GM12878 (cell line): ENCODE measurements around the gene CFAP90. TPM values are rescaled to one million over a fixed set of nuclear protein-coding genes. Genes with fewer than 3 reads are reported as not detected.

ENCODE experiments used
- ATF7 ChIP-seq: fragments of 450-650 bp; IDR thresholded peaks from 2 replicates; pipeline ENCODE4 v1.6.1; 2016; ENCODE audit warnings: low read depth, mild to moderate bottlenecking
- BCLAF1 ChIP-seq: fragments of 450-650 bp; IDR thresholded peaks from 2 replicates; pipeline ENCODE4 v1.6.1; 2017; ENCODE audit warnings: antibody characterized with exemption, mild to moderate bottlenecking, moderate library complexity
- BMI1 ChIP-seq: fragments of 450-650 bp; IDR thresholded peaks from 2 replicates; pipeline ENCODE4 v1.6.1; 2016; ENCODE audit warnings: mild to moderate bottlenecking, moderate library complexity, borderline replicate concordance
- CBX5 ChIP-seq: sonication (generic); IDR thresholded peaks from 2 replicates; pipeline ENCODE4 v1.6.1; 2016; ENCODE audit warnings: low read depth, moderate library complexity, mild to moderate bottlenecking, inconsistent platforms
- CHD1 ChIP-seq: IDR thresholded peaks from 2 replicates; pipeline ENCODE4 v1.6.1; 2012; ENCODE audit warnings: low read depth, low read length, improper control_type of control experiment
- CREB1 ChIP-seq: IDR thresholded peaks from 2 replicates; pipeline ENCODE4 v1.6.1; 2012; ENCODE audit warnings: low read depth, mild to moderate bottlenecking, inconsistent platforms
- EGR1 ChIP-seq, 2 experiments: IDR thresholded peaks; 1 replicate in 1 of 2; 2 replicates in 1 of 2; pipeline ENCODE4 v1.6.1; 2011 to 2012; ENCODE audit warnings: low read depth in 2 of 2, low read length in 2 of 2, borderline replicate concordance in 1 of 2, mild to moderate bottlenecking in 1 of 2, moderate library complexity in 1 of 2
- ELK1 ChIP-seq: IDR thresholded peaks from 2 replicates; pipeline ENCODE4 v1.6.1; 2012; ENCODE audit warnings: low read depth, low read length, improper control_type of control experiment
- EP300 ChIP-seq, 2 experiments: fragments of 150-350 bp in 1 of 2; IDR thresholded peaks; 2 replicates each; pipeline ENCODE4 v1.6.1; 2011 to 2012; ENCODE audit warnings: low read depth in 2 of 2, low read length in 2 of 2, borderline replicate concordance in 1 of 2, improper control_type of control experiment in 1 of 2, inconsistent platforms in 1 of 2; ENCODE audit not compliant: control insufficient read depth in 1 of 2
- EZH2 ChIP-seq: IDR thresholded peaks from 2 replicates; pipeline ENCODE4 v1.6.1; 2012; ENCODE audit warnings: low read depth, mild to moderate bottlenecking, control low read depth, inconsistent platforms, low read length, borderline replicate concordance; ENCODE audit not compliant: control insufficient read depth
- FOXM1 ChIP-seq: IDR thresholded peaks from 2 replicates; pipeline ENCODE4 v1.6.1; 2012; ENCODE audit warnings: low read depth, mild to moderate bottlenecking, inconsistent platforms, low read length, moderate library complexity
- HSF1 ChIP-seq: fragments of 150-350 bp; IDR thresholded peaks from 2 replicates; pipeline ENCODE4 v1.6.1; 2014; ENCODE audit warnings: mild to moderate bottlenecking, low read depth, low read length
- KLF5 ChIP-seq: fragments of 450-650 bp; IDR thresholded peaks from 2 replicates; pipeline ENCODE4 v1.6.1; 2014; ENCODE audit warnings: mild to moderate bottlenecking; ENCODE audit not compliant: partially characterized antibody
- MLLT1 ChIP-seq: fragments of 450-650 bp; IDR thresholded peaks from 2 replicates; pipeline ENCODE4 v1.6.1; 2016; ENCODE audit warnings: mild to moderate bottlenecking
- MTA3 ChIP-seq: IDR thresholded peaks from 2 replicates; pipeline ENCODE4 v1.6.1; 2012; ENCODE audit warnings: low read length, inconsistent platforms, borderline replicate concordance
- NFIC ChIP-seq: IDR thresholded peaks from 2 replicates; pipeline ENCODE4 v1.6.1; 2012; ENCODE audit warnings: low read depth, mild to moderate bottlenecking, inconsistent platforms, low read length, moderate library complexity
- NFYA ChIP-seq: IDR thresholded peaks from 2 replicates; pipeline ENCODE4 v1.6.1; 2011; ENCODE audit warnings: low read depth, mild to moderate bottlenecking, low read length, improper control_type of control experiment, borderline replicate concordance
- NR2C2 ChIP-seq: IDR thresholded peaks from 2 replicates; pipeline ENCODE4 v1.6.1; 2011; ENCODE audit warnings: borderline replicate concordance, low read depth; ENCODE audit not compliant: control insufficient read depth, insufficient read length
- NRF1 ChIP-seq: conservative IDR thresholded peaks from 2 replicates; pipeline ENCODE4 v1.6.1; 2011; ENCODE audit warnings: mild to moderate bottlenecking, low read depth, low read length, improper control_type of control experiment
- PML ChIP-seq: IDR thresholded peaks from 2 replicates; pipeline ENCODE4 v1.6.1; 2012; ENCODE audit warnings: low read length, inconsistent platforms
- TBL1XR1 ChIP-seq: IDR thresholded peaks from 2 replicates; pipeline ENCODE4 v1.6.1; 2012; ENCODE audit warnings: low read depth, low read length, improper control_type of control experiment
- TCF12 ChIP-seq: IDR thresholded peaks from 2 replicates; pipeline ENCODE4 v1.6.1; 2011; ENCODE audit warnings: low read depth, mild to moderate bottlenecking, low read length
- USF1 ChIP-seq: IDR thresholded peaks from 2 replicates; pipeline ENCODE4 v1.6.1; 2011; ENCODE audit warnings: borderline replicate concordance, low read depth, mild to moderate bottlenecking, moderate library complexity, mixed read lengths, low read length; ENCODE audit not compliant: insufficient read depth; ENCODE audit errors: extremely low read length
- ZNF384 ChIP-seq: IDR thresholded peaks from 2 replicates; pipeline ENCODE4 v1.6.1; 2012; ENCODE audit warnings: low read depth, mild to moderate bottlenecking, low read length, improper control_type of control experiment, borderline replicate concordance
- polyA plus RNA-seq, 11 experiments: library from polyadenylated mRNA; depleted of rRNA in 4 of 11; unstranded in 6 of 11; stranded (reverse) in 5 of 11; fragments of >200 nt; fragmentation: Nextera tagmentation in 4 of 11; fragmentation: Illumina TruSeq in 1 of 11; extraction: Ambion mirVana in 4 of 11; extraction: Trizol in 1 of 11; gene quantifications; 1 replicate in 1 of 11; 2 replicates in 10 of 11; pipeline versions ENCODE4 v1.2.1 to v1.2.3, GENCODE V29; 2011 to 2016; ENCODE audit warnings: inconsistent platforms in 2 of 11, missing spikeins in 2 of 11, low read depth in 1 of 11
- total RNA-seq, 4 experiments: library from RNA; depleted of rRNA in 3 of 4; stranded (reverse); fragments of >200 nt in 3 of 4; fragmentation: Illumina TruSeq in 1 of 4; extraction: Trizol in 1 of 4; gene quantifications; 2 replicates each; pipeline versions ENCODE4 v1.2.1 to v1.2.3, GENCODE V29; 2013 to 2021

The CFAP90 gene
- total and polyA plus RNA-seq, 10 of the 15 experiments (the other 5 are each of a cell fraction or from before 2014, with no cell fraction given), result not detected

GRCh38 chr5:7876867-7877266 lies 25.9 kb upstream of the CFAP90 start (continued):
- TF ChIP-seq ATF7, result no peak
- no peak for TF ChIP-seq NFIC
- no peak for TF ChIP-seq KLF5
- TF ChIP-seq EGR1 (IDR thresholded peaks at IDR 0.05; ENCODE audit: borderline replicate concordance in 1 of 2, low read depth in 2 of 2, low read length in 2 of 2), result no peak
- TF ChIP-seq BCLAF1, result no peak
- no peak for TF ChIP-seq CHD1
- no peak for TF ChIP-seq ZNF384
- TF ChIP-seq CBX5, result no peak
- no peak for TF ChIP-seq EP300 (IDR thresholded peaks at IDR 0.05; ENCODE audit: borderline replicate concordance in 1 of 2, control insufficient read depth in 1 of 2, low read depth in 2 of 2, low read length in 2 of 2)
- TF ChIP-seq NRF1, result no peak
- TF ChIP-seq USF1, result no peak
- no peak for TF ChIP-seq MLLT1
- TF ChIP-seq BMI1, result no peak
- TF ChIP-seq EZH2, result no peak
- no peak for TF ChIP-seq HSF1
- TF ChIP-seq TBL1XR1, result no peak
- TF ChIP-seq FOXM1, result no peak
- no peak for TF ChIP-seq MTA3
- TF ChIP-seq NFYA, result no peak
- TF ChIP-seq TCF12, result no peak
- no peak for TF ChIP-seq PML
- no peak for TF ChIP-seq ELK1
- TF ChIP-seq CREB1, result no peak
- no peak for TF ChIP-seq NR2C2
